PFSK-1 (cell line): Measurements from ENCODE around the gene SH3TC1.

Experiments
- FOXP2 ChIP-seq: optimal IDR thresholded peaks from 2 replicates; pipeline ENCODE3; 2011; ENCODE audit warnings: borderline replicate concordance, control low read depth, inconsistent platforms; ENCODE audit not compliant: insufficient read depth; ENCODE audit errors: extremely low read length, extremely low read depth
- POLR2AphosphoS5 ChIP-seq: IDR thresholded peaks from 2 replicates; pipeline ENCODE4 v1.6.1; 2012; ENCODE audit warnings: low read depth, mild to moderate bottlenecking, control low read depth, low read length, moderate library complexity
- REST ChIP-seq, 2 experiments: IDR thresholded peaks; 2 replicates each; pipeline versions ENCODE4 v1.6.1 to v1.8.0; 2011 to 2012; ENCODE audit warnings: low read depth in 2 of 2, low read length in 2 of 2, control low read depth in 1 of 2, inconsistent platforms in 1 of 2, mild to moderate bottlenecking in 1 of 2, moderate library complexity in 1 of 2; ENCODE audit not compliant: insufficient read depth in 1 of 2
- SIN3A ChIP-seq: IDR thresholded peaks from 2 replicates; pipeline ENCODE4 v1.6.1; 2012; ENCODE audit warnings: mild to moderate bottlenecking, low read length, moderate library complexity, borderline replicate concordance; ENCODE audit not compliant: insufficient read depth
- TAF1 ChIP-seq: IDR thresholded peaks from 2 replicates; pipeline ENCODE4 v1.6.1; 2012; ENCODE audit warnings: low read length, control low read depth, borderline replicate concordance; ENCODE audit not compliant: insufficient read depth

Gene SH3TC1

GRCh38 chr4:8281519-8282133 is 82.5 kb downstream of the SH3TC1 start:
- no peak for TF ChIP-seq TAF1
- no peak for TF ChIP-seq SIN3A
- TF ChIP-seq POLR2AphosphoS5: no peak
- no peak for TF ChIP-seq REST (IDR thresholded peaks at IDR 0.05; ENCODE audit: insufficient read depth in 1 of 2, low read depth in 2 of 2, low read length in 2 of 2)
- no peak for TF ChIP-seq FOXP2

DNA sequence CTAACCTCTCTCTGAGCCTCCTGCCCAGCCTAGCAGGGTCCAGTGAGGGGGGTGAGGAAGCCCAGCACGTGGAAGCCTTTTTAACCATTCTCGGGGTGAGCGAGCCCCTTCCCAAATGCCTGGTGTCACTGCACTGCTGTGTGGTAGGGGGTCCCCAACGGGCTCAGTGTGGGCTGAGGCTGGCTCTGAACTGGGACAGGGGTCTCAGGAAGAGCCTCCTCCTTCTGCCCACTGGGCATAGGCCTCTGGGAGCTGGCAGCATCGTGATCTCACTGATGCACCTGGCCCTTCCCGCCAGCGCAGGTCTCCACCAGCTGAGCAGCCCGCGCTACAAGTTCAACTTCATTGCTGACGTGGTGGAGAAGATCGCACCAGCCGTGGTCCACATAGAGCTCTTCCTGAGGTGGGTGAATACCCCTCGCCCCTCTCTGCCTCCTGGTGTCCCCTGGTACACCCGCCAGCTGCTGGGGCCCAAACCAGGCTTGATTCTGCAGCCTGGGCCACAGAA is 83.1 kb downstream of the SH3TC1 start:
- TF ChIP-seq REST (IDR thresholded peaks at IDR 0.05; ENCODE audit: insufficient read depth in 1 of 2, low read depth in 2 of 2, low read length in 2 of 2): no peak
- no peak for TF ChIP-seq SIN3A
- no peak for TF ChIP-seq TAF1
- TF ChIP-seq FOXP2: no peak
- TF ChIP-seq POLR2AphosphoS5: no peak

GRCh38 chr4:8282742-8283141 is 83.7 kb downstream of the SH3TC1 start:
- TF ChIP-seq FOXP2: no peak
- no peak for TF ChIP-seq TAF1

DNA sequence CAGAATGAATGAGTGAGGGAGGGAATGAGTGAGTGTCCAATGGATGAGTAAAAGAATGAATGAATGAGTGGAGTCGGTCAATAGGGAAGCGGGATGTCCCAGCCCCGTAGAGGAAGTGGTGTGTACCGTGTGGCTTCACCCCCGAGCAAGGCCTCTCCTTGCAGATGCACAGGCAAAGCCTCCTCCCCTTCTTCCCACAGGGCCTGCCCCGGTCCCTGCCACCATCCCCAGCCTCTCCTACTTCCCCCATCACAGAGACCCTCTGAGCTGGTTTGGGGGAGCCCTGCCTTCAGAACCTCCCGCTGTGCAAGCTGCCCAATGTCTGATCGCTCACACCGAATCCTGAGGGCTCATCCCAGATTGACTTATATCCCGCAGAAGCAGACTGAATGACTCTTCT is 84.1 kb downstream of the SH3TC1 start:
- TF ChIP-seq FOXP2 (no peak), REST (IDR thresholded peaks at IDR 0.05; ENCODE audit: insufficient read depth in 1 of 2, low read depth in 2 of 2, low read length in 2 of 2) (no peak), POLR2AphosphoS5 (no peak), SIN3A (no peak), TAF1 (no peak)

GRCh38 chr4:8283631-8284121 is 84.6 kb downstream of the SH3TC1 start:
- TF ChIP-seq TAF1 (no peak), FOXP2 (no peak), POLR2AphosphoS5 (no peak), REST (IDR thresholded peaks at IDR 0.05; ENCODE audit: insufficient read depth in 1 of 2, low read depth in 2 of 2, low read length in 2 of 2) (no peak)
